GM10248 (cell line): ENCODE data around the gene DIPK1B.

Source experiments
- CTCF ChIA-PET: fragments of 300-600 bp; sonication (Branson Sonifier 250); formaldehyde crosslinking; extraction: SDS; loops from one replicate; lab custom pipeline; 2021; ENCODE audit warnings: antibody characterized with exemption; lab: Yijun Ruan, JAX
- POLR2A ChIA-PET: fragments of 350-650 bp; sonication (Branson Sonifier 250); formaldehyde crosslinking; extraction: SDS; loops from one replicate; lab custom pipeline; 2020; ENCODE audit warnings: antibody characterized with exemption; lab: Yijun Ruan, JAX
- DNase-seq: peaks from one replicate; pipeline ENCODE4 v3.0.0; 2012; ENCODE audit errors: extremely low spot score
- CTCF ChIP-seq: IDR thresholded peaks from 2 replicates; pipeline ENCODE4 v1.5.1; 2012; ENCODE audit warnings: mild to moderate bottlenecking, low read depth; ENCODE audit errors: extremely low read depth, missing control alignments, control extremely low read depth

DIPK1B gene

DNA sequence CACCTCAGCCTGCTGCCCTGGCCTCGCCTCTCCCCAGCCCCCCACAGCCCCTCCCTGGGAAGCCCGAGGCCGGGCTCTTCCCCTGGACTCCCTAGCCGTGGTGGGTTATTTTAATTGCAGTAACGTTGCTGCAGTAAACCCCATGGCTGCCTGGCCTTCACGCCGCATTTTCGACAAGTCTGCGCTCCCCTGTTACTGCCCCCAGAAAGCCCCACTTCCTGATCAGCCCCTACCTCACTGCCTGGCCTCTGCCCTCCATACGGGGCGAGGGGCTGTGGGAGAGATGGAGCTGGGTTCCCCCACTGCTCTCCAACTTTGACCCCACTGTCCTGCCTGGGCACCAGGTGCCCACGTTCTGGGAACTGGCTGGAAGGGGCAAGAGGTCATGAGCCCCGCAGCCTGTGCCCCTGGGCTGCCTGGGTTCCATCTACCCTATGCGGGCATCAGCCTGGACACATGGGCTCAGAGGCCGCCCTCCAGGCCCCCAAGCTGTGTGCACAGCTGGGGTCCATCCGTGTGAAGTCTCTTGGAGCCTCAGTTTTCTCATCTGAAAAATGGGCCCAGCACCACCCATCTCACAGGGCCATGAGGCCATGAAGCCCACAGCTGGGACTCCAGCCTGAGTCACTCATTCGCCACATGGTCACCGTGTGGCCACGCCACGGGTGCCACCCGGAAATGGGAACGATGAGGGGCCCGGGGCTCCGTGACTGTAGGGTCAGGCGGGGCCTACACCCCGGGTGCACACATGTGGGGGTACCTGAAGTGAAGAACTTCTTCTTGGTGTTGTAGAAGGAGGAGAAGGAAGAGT, 38.2 kb upstream of the DIPK1B start:
- CTCF ChIA-PET: interaction anchor here (3.0 to 4.0 kb wide), 2 partner anchors 8 to 22 kb away, joined by 20 to 44 read pairs; no protein-coding TSS in a partner anchor
- POLR2A ChIA-PET: no interaction called here
- DNase-seq: no peak
- TF ChIP-seq CTCF: no peak

GRCh38 chr9:136674786-136675349, 37.5 kb upstream of the DIPK1B start:
- no peak for DNase-seq
- POLR2A ChIA-PET: no interaction called here
- CTCF ChIA-PET: interaction anchor here (2.2 to 4.0 kb wide), 2 partner anchors 7 to 8 kb away, joined by 7 to 44 read pairs; no protein-coding TSS in a partner anchor
- no peak for TF ChIP-seq CTCF

DNA sequence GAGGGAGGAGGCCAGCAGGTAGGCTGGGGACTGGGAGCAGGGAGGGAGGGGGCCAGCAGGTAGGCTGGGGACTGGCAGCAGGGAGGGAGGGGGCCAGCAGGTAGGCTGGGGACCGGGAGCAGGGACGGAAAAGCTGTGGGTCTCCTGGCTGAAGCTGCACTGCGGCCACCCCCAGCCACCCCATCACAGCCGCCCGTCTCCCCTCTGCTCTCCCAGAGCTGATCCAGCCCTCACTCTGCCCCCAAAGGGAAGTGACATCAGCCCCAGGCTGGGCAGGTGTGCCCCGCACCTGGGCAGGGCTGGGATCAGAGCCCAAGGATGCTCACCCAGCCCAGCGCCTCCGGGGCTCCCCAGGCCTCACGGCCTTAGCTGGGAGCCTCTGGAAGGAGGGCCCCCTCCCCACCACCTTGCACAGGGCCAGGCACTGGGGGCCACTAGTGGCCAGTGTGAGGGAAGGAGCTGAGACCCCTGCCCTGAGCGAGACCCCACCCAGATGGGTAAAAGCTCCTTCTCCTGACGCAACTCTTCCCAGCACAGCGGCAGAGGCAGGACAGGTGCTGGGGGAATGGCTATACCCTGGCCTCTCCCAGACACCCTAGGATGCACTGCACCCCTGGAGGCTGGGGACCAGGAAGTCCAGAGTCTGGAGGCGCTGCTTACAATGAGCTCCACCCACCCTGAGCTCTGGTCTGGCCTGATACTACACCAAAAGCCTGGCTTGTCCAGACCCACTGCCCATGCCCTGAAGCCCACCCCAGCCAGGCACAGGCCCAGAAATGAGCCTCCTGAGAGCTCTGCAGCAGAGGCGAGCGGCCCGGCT, 36.7 kb upstream of the DIPK1B start:
- ChIA-PET CTCF (interaction anchor here (0.9 to 2.2 kb wide), 3 partner anchors 9 to 44 kb away, joined by 3 to 7 read pairs (median 3); no protein-coding TSS in a partner anchor), POLR2A (no interaction called here)
- no peak for DNase-seq
- TF ChIP-seq CTCF: no peak

- DNase-seq: no peak
- ChIA-PET POLR2A (no interaction called here), CTCF (interaction anchor here (0.9 to 2.2 kb wide), 3 partner anchors 10 to 45 kb away, joined by 3 to 7 read pairs (median 3); no protein-coding TSS in a partner anchor)
- TF ChIP-seq CTCF: no peak
These were observed 36.0 kb upstream of the DIPK1B start for GRCh38 chr9:136676297-136676794.

GRCh38 chr9:136676920-136677686, 35.3 kb upstream of the DIPK1B start:
- ChIA-PET CTCF (interaction anchor here (1.3 to 2.2 kb wide), 2 partner anchors 10 to 45 kb away, joined by 3 to 7 read pairs; no protein-coding TSS in a partner anchor), POLR2A (no interaction called here)

More at GRCh38 chr9:136676920-136677686, 35.3 kb upstream of the DIPK1B start:
- no peak for DNase-seq
- TF ChIP-seq CTCF: no peak
